SK-N-MC (cell line): Measurements from ENCODE around the gene DLG2.

Experiments
- EZH2 ChIP-seq: fragments of 200-600 bp; sonication (generic); IDR thresholded peaks from one replicate; pipeline ENCODE4 v1.6.1; 2017; ENCODE audit warnings: antibody characterized with exemption
- FOXP2 ChIP-seq: optimal IDR thresholded peaks from 2 replicates; pipeline ENCODE3; 2011; ENCODE audit warnings: mild to moderate bottlenecking, moderate library complexity; ENCODE audit not compliant: insufficient read depth; ENCODE audit errors: extremely low read length, control extremely low read depth
- POLR2AphosphoS5 ChIP-seq: IDR thresholded peaks from 2 replicates; pipeline ENCODE4 v1.6.1; 2012; ENCODE audit warnings: mild to moderate bottlenecking, low read depth, low read length, borderline replicate concordance

DNA sequence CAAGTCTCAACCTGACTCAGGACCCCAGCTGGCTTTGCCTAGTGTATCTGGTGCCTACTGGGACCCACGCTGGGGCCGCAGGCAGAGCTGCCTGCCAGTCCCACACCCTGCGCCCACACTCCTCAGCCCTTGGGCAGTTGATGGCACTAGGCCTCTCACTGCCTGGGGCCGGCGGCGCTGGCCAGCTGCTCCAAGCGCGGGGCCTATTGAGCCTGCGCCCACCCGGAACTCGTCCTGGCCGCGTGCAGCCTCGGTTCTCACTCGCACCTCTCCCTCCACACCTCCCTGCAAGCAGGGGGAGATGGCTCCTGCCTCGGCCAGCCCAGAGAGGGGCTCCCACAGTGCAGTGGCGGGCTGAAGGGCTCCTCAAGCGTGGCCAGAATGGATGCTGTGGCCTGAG is 1432.4 kb downstream of the DLG2 start:
- TF ChIP-seq EZH2, result no peak
- no peak for TF ChIP-seq POLR2AphosphoS5
- no peak for TF ChIP-seq FOXP2
